ENCODE data around the gene ZNF345.

Gene ZNF345

DNA sequence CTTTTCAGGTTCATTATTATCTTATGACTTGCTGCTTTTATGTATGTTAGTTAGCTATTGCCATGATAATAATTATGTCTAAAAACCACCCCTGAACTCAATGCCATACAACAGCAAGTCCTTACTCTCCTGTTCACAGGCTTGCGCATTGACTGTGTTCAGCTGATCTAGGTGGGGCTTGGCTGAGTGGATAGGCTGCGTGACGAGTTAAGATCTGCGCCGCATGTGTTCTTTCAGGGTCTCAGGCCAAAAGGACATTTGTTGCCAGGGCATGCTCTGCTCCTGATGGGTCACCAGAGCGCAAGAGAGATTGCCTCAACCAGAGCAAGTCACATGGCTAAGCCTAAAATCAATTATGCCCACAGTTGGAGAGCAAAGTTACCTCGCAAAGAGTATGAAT lies 66.3 kb downstream of the ZNF345 start:
- peak; percentile 55 for DNase-seq (ENCODE audit: low spot score)

DNA sequence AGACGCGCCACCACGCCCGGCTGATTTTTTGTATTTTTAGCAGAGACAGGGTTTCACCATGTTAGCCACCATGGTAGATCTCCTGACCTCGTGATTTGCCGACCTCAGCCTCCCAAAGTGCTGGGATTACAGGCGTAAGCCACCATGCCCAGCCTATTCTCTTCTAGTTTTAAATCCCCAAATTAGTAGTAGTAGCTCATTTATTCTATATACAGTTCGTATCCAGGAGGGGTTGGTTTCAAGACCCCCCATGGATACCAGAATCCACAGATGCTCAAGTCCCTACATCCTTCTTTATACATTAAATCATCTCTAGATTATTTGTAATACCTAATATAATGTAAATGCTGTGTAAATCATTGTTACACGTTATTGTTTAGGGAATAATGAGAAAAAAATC lies 67.4 kb downstream of the ZNF345 start:
- DNase-seq (ENCODE audit: low spot score), result no peak
